ENCODE data around the gene BAD. TPM values are rescaled to one million over a fixed set of nuclear protein-coding genes. Genes with fewer than 3 reads are reported as not detected.

BAD gene
- polyA plus RNA-seq, 1 experiment = 36.1 TPM

GRCh38 chr11:64275841-64276240 lies 8.6 kb downstream of the BAD start:
- DNase-seq (ENCODE audit: low read depth, low spot score) = no peak
- CTCF ChIA-PET = interaction anchor here (0.9 to 1.5 kb wide), 3 partner anchors 21 to 29 kb away, joined by 3 to 5 read pairs (median 5); no protein-coding TSS in a partner anchor
- POLR2A ChIA-PET = no interaction called here
- Histone ChIP-seq H3K9me3 (ENCODE audit: control insufficient read depth, insufficient read depth, low read length) (no peaks in the 10 kb centered on the region; the same call in 1 of the 2 replicates), H3K27ac (ENCODE audit: low read depth, low read length) (no peak overlapping the region), H3K27me3 (ENCODE audit: control insufficient read depth, insufficient read depth, low read length) (no peaks in the 10 kb centered on the region), H3K4me3 (ENCODE audit: low read depth, low read length) (no peak overlapping the region)
- TF ChIP-seq, protein P1, sequence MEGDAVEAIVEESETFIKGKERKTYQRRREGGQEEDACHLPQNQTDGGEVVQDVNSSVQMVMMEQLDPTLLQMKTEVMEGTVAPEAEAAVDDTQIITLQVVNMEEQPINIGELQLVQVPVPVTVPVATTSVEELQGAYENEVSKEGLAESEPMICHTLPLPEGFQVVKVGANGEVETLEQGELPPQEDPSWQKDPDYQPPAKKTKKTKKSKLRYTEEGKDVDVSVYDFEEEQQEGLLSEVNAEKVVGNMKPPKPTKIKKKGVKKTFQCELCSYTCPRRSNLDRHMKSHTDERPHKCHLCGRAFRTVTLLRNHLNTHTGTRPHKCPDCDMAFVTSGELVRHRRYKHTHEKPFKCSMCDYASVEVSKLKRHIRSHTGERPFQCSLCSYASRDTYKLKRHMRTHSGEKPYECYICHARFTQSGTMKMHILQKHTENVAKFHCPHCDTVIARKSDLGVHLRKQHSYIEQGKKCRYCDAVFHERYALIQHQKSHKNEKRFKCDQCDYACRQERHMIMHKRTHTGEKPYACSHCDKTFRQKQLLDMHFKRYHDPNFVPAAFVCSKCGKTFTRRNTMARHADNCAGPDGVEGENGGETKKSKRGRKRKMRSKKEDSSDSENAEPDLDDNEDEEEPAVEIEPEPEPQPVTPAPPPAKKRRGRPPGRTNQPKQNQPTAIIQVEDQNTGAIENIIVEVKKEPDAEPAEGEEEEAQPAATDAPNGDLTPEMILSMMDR (IDR thresholded peaks at IDR 0.05; ENCODE audit: low read depth, low read length) = no peak

- no peak for DNase-seq (ENCODE audit: low read depth, low spot score)
- Histone ChIP-seq H3K4me3 (ENCODE audit: low read depth, low read length) (no peak overlapping the region), H3K27me3 (ENCODE audit: control insufficient read depth, insufficient read depth, low read length) (no peaks in the 10 kb centered on the region), H3K9me3 (ENCODE audit: control insufficient read depth, insufficient read depth, low read length) (no peaks in the 10 kb centered on the region; the same call in 1 of the 2 replicates), H3K27ac (ENCODE audit: low read depth, low read length) (no peak overlapping the region)
- TF ChIP-seq, protein P1 (IDR thresholded peaks at IDR 0.05; ENCODE audit: low read depth, low read length) = no peak
- CTCF ChIA-PET = interaction anchor here (0.9 to 1.5 kb wide), 3 partner anchors 22 to 26 kb away, joined by 3 to 16 read pairs (median 5); no protein-coding TSS in a partner anchor
- POLR2A ChIA-PET = no interaction called here
Measured at GRCh38 chr11:64275031-64275800, 9.2 kb downstream of the BAD start.

- peak; percentile 100 for DNase-seq (ENCODE audit: low read depth, low spot score)
- POLR2A ChIA-PET = interaction anchor here (0.7 to 4.1 kb wide), 11 partner anchors 15 to 96 kb away, joined by 3 to 28 read pairs (median 4); partner anchors contain the start of genes BAD, GPR137, PRDX5 and STIP1
- H3K27ac ChIP-seq (ENCODE audit: low read depth, low read length) = peak overlapping the region; percentile 95
- TF ChIP-seq, protein P1 (IDR thresholded peaks at IDR 0.05; ENCODE audit: low read depth, low read length) = no peak; the same call in 1 of the 2 replicates
- H3K4me3 ChIP-seq (ENCODE audit: low read depth, low read length) = peak overlapping the region; percentile 74
- CTCF ChIA-PET = interaction anchor here (1.0 to 4.0 kb wide), 5 partner anchors 19 to 86 kb away, joined by 3 to 24 read pairs (median 10); partner anchors contain the start of genes CATSPERZ and PLCB3
- H3K9me3 ChIP-seq (ENCODE audit: control insufficient read depth, insufficient read depth, low read length) = no peaks in the 10 kb centered on the region; the same call in 1 of the 2 replicates
- no peaks in the 10 kb centered on the region for H3K27me3 ChIP-seq (ENCODE audit: control insufficient read depth, insufficient read depth, low read length)
Measured at GRCh38 chr11:64269540-64270220, 14.8 kb downstream of the BAD start.

- ChIA-PET CTCF (interaction anchor here (0.5 to 4.0 kb wide), 4 partner anchors 18 to 86 kb away, joined by 3 to 23 read pairs (median 6); partner anchors contain the start of genes FKBP2 and PLCB3), POLR2A (interaction anchor here (0.7 to 4.1 kb wide), 7 partner anchors 11 to 83 kb away, joined by 3 to 28 read pairs (median 4); partner anchors contain the start of genes BAD, GPR137, PPP1R14B and STIP1)
- TF ChIP-seq, protein P1 (IDR thresholded peaks at IDR 0.05; ENCODE audit: low read depth, low read length) = no peak
- DNase-seq (ENCODE audit: low read depth, low spot score) = no peak
- H3K27me3 ChIP-seq (ENCODE audit: control insufficient read depth, insufficient read depth, low read length) = no peaks in the 10 kb centered on the region
- H3K4me3 ChIP-seq (ENCODE audit: low read depth, low read length) = peak overlapping the region; percentile 66
- no peaks in the 10 kb centered on the region; the same call in 1 of the 2 replicates for H3K9me3 ChIP-seq (ENCODE audit: control insufficient read depth, insufficient read depth, low read length)
- H3K27ac ChIP-seq (ENCODE audit: low read depth, low read length) = peak overlapping the region; percentile 95
Measured at GRCh38 chr11:64268893-64269539, 15.4 kb downstream of the BAD start.

All from AG04450 (cell line).